ENCODE measurements around the gene ITPRID1.

- TF ChIP-seq SUZ12 (IDR thresholded peaks at IDR 0.05; ENCODE audit: extremely low read depth, insufficient read depth, insufficient read length): no peak
- no peak for TF ChIP-seq ZNF274 (IDR thresholded peaks at IDR 0.05; ENCODE audit: low read depth, low read length)
- no peak for TF ChIP-seq YY1 (IDR thresholded peaks at IDR 0.05; ENCODE audit: insufficient read depth, insufficient read length)
Measured at GRCh38 chr7:31699050-31699449, 185.2 kb downstream of the ITPRID1 start.

All from NT2/D1 (cell line).